Heart right ventricle (tissue), 16 donors: ENCODE data around the gene SERTAD2. TPM values are rescaled to one million over a fixed set of nuclear protein-coding genes. Genes with fewer than 3 reads are reported as not detected.

Experiments used
- ATAC-seq, 8 donors: fragments of 200-7000 bp; cut with Tn5 transposase; one replicate each; pipeline ENCODE4 v1.9.1; 2020; ENCODE audit warnings: mild to moderate bottlenecking in 8 of 8, moderate library complexity in 8 of 8, moderate number of reproducible peaks in 1 of 8
- DNase-seq, 2 donors: peaks; one replicate each; pipeline ENCODE4 v3.0.0-alpha.2; 2020
- H3K27ac ChIP-seq, 10 donors: fragments of 200-600 bp; sonication (generic) in 2 of 10; one replicate each; pipeline versions ENCODE4 v1.5.0 to v1.8.0; 2020 to 2022; ENCODE audit warnings: mild to moderate bottlenecking in 3 of 10
- H3K27me3 ChIP-seq, 7 donors: fragments of 200-600 bp; one replicate each; pipeline ENCODE4 v1.8.0; 2021 to 2022; ENCODE audit warnings: mild to moderate bottlenecking in 2 of 7
- H3K36me3 ChIP-seq, 9 donors: fragments of 200-600 bp; sonication (generic) in 1 of 9; one replicate each; pipeline versions ENCODE4 v1.5.0 to v1.8.0; 2020 to 2022; ENCODE audit warnings: mild to moderate bottlenecking in 2 of 9
- H3K4me1 ChIP-seq, 9 donors: fragments of 200-600 bp; sonication (generic) in 1 of 9; one replicate each; pipeline versions ENCODE4 v1.5.0 to v1.8.0; 2020 to 2022; ENCODE audit warnings: mild to moderate bottlenecking in 4 of 9
- H3K4me3 ChIP-seq, 10 donors: fragments of 200-600 bp; sonication (generic) in 2 of 10; one replicate each; pipeline versions ENCODE4 v1.5.0 to v1.8.0; 2020 to 2022; ENCODE audit warnings: mild to moderate bottlenecking in 7 of 10, moderate library complexity in 2 of 10
- H3K9me3 ChIP-seq, 11 donors: fragments of 200-600 bp in 10 of 11; sonication (generic) in 2 of 11; one replicate each; pipeline versions ENCODE4 v1.5.0 to v1.8.0; 2013 to 2022; ENCODE audit warnings: mild to moderate bottlenecking in 2 of 11, control low read depth in 1 of 11, moderate library complexity in 1 of 11
- whole genome bisulfite sequencing, 2 donors: extraction: QIAGEN DNeasy Blood & Tissue Kit; methylation state at CpG; one replicate each; pipeline ENCODE4 v1.1.7; 2013; ENCODE audit warnings: inconsistent platforms in 1 of 2; 5-methylcytosine and 5-hydroxymethylcytosine counted together
- intact Hi-C, 10 donors: fragments of 100-400 bp; cut with DNase I; formaldehyde crosslinking; loops; one replicate each; pipeline versions ENCODE4 v1.11.1 to v1.14.2; 2022
- polyA plus RNA-seq, 2 donors: library from polyadenylated mRNA; stranded (reverse); fragments of 200-250 nt; gene quantifications; one replicate each; pipeline ENCODE4 v1.2.3, GENCODE V29; 2013
- total RNA-seq, 10 donors: library from RNA; stranded (reverse); fragmentation: NEBNext Ultra II Directional in 3 of 10; extraction: Animal tissue kit (Norgen Biotek cat#: 25700) in 3 of 10; gene quantifications; one replicate each; pipeline versions ENCODE4 v1.2.1 to v1.2.4, GENCODE V29; 2021 to 2023
- TF ChIP-seq, protein P1 (sequence below), 9 donors: fragments of 200-600 bp; sonication (generic) in 2 of 9; IDR thresholded peaks; one replicate each; pipeline versions ENCODE4 v1.5.0 to v1.8.0; 2021 to 2022; ENCODE audit warnings: antibody characterized with exemption in 9 of 9, mild to moderate bottlenecking in 5 of 9, moderate library complexity in 1 of 9
- donor health status: Arrhythmogenic right ventricular cardiomyopathy.
- donor health status: ischemic (EF 13 %, LVEDD 7.1; RV severe dilation, severe dysfunction).
- donor health status: healthy with polysubstance abuse.
- donor health status: DM: no; HTN: yes; CAD: no.
- donor health status: DM: no; HTN: no; CAD: no.
- donor health status: ischemic (EF 25% LVEDD 6.9; RV normal size, moderate dysfunction).
- donor health status: ischemic (EF 25% LVEDD 5.7; RV mildly dilated, moderate dysfunction).
- donor health status: healthy.
- donor health status: DM: yes; HTN: yes; CAD: no.
- donor health status: Ischemic cardiomyopathy.
- donor health status: ischemic (EF 35%, LVEDD 5.7; RV mildly dilated, moderate dysfunction).
- donor health status: nonischemic (EF 11% LVEDD 7.7; RV severe dilation, severe dysfunction).
- donor health status: DM: yes; HTN: yes; CAD: no.
- donor health status: PGD.
- donor health status: ischemic (EF 29% LVEDD 5.4; RV normal size, mild dysfunction).
- donor health status: nonischemic (EF 23%, LVEDD 6.1; RV moderate dilation, normal function).

The SERTAD2 gene
- total and polyA plus RNA-seq, 12 donors = 5.6 to 20.9 (median 16.0) TPM

DNA sequence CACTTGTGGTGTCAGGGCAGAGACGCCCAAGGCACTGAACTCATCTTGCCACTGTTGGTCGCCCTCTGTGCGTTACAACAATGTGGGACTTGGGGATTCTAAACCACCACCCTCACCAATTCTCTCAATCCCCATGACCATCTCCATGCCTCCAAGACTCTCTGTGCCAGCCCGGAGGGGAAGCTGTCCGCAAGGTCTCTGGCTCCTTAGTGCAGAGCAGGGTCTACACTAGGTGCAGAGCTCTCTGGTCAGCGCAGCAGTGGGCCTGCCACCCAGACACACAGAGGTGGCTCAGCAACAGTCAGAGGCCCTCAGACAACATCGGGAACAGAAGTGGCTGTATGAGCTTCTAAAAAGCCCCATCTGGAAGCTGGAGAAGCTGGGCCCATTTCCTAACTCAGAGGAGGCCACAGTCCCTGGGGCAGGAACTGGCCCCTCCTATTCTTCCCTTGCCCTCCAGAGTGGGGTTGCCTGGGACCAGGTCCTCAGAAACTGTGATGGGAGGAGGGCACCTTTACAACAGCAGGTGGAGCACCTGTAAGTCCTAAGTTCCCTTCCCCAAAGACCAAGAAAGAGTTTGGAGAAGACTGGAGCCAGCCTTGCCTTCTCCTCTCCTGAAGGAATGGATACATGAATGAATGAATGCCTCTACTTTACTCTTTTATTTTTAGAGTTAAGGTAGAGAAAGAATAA lies 37.7 kb downstream of the SERTAD2 start:
- TF ChIP-seq, protein P1, sequence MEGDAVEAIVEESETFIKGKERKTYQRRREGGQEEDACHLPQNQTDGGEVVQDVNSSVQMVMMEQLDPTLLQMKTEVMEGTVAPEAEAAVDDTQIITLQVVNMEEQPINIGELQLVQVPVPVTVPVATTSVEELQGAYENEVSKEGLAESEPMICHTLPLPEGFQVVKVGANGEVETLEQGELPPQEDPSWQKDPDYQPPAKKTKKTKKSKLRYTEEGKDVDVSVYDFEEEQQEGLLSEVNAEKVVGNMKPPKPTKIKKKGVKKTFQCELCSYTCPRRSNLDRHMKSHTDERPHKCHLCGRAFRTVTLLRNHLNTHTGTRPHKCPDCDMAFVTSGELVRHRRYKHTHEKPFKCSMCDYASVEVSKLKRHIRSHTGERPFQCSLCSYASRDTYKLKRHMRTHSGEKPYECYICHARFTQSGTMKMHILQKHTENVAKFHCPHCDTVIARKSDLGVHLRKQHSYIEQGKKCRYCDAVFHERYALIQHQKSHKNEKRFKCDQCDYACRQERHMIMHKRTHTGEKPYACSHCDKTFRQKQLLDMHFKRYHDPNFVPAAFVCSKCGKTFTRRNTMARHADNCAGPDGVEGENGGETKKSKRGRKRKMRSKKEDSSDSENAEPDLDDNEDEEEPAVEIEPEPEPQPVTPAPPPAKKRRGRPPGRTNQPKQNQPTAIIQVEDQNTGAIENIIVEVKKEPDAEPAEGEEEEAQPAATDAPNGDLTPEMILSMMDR (IDR thresholded peaks at IDR 0.05) = no peak
- Histone ChIP-seq H3K4me1 (no peaks in the 10 kb centered on the region), H3K27me3 (no peaks in the 10 kb centered on the region), H3K36me3 (no peaks in the 10 kb centered on the region), H3K4me3 (no peak overlapping the region), H3K9me3 (no peaks in the 10 kb centered on the region), H3K27ac (no peak overlapping the region)
- intact Hi-C loops = no loop called here
- WGBS, 2 donors = 98% methylated on average over 7 of the region's 7 CpGs
- DNase-seq (no peak), ATAC-seq (no peak)

GRCh38 chr2:64615192-64615763 lies 38.4 kb downstream of the SERTAD2 start:
- no peak for ATAC-seq
- H3K27me3 ChIP-seq = no peaks in the 10 kb centered on the region
- TF ChIP-seq, protein P1 (IDR thresholded peaks at IDR 0.05) = no peak

GRCh38 chr2:64613276-64613675 lies 40.4 kb downstream of the SERTAD2 start:
- H3K27ac ChIP-seq = no peak overlapping the region
- DNase-seq (no peak), ATAC-seq (no peak)
- TF ChIP-seq, protein P1 (IDR thresholded peaks at IDR 0.05) = no peak
- H3K4me1 ChIP-seq = peaks cover 0 to 16% (median 12%) of the 10 kb centered on the region in 9 donors
- no peaks in the 10 kb centered on the region for H3K27me3 ChIP-seq
- no peaks in the 10 kb centered on the region for H3K36me3 ChIP-seq
- intact Hi-C loops = no loop called here
- H3K9me3 ChIP-seq = no peaks in the 10 kb centered on the region
- no peak overlapping the region for H3K4me3 ChIP-seq
- 78 to 87% methylated on average over 7 of the region's 7 CpGs for WGBS, 2 donors

More at GRCh38 chr2:64615192-64615763, 38.4 kb downstream of the SERTAD2 start:
- no peak overlapping the region for H3K4me3 ChIP-seq
- intact Hi-C loops = no loop called here
- 95 to 98% methylated on average over 6 of the region's 6 CpGs for WGBS, 2 donors
- no peaks in the 10 kb centered on the region for H3K9me3 ChIP-seq
- H3K27ac ChIP-seq = no peak overlapping the region
- H3K4me1 ChIP-seq = no peaks in the 10 kb centered on the region
- no peaks in the 10 kb centered on the region for H3K36me3 ChIP-seq
- DNase-seq = no peak

- 85 to 91% methylated on average over 5 of the region's 5 CpGs for WGBS, 2 donors
- ATAC-seq (no peak), DNase-seq (no peak)
- no peaks in the 10 kb centered on the region for H3K36me3 ChIP-seq
- intact Hi-C loops = no loop called here
- peaks cover 0 to 21% (median 13%) of the 10 kb centered on the region in 9 donors for H3K4me1 ChIP-seq
- no peaks in the 10 kb centered on the region for H3K9me3 ChIP-seq
- TF ChIP-seq, protein P1 (IDR thresholded peaks at IDR 0.05) = no peak
- H3K27me3 ChIP-seq = no peaks in the 10 kb centered on the region
- no peak overlapping the region for H3K4me3 ChIP-seq
- no peak overlapping the region for H3K27ac ChIP-seq
These were observed 41.0 kb downstream of the SERTAD2 start for GRCh38 chr2:64612575-64613195.
